ENCODE data around the gene DNAJC13. TPM values are rescaled to one million over a fixed set of nuclear protein-coding genes. Genes with fewer than 3 reads are reported as not detected.
A peak's percentile ranks its signal among the peaks of the same experiment; 100 is the strongest.
"Not testable (repeated sequence)": the region's sequence is repeated elsewhere in the genome, so short reads cannot be mapped to it uniquely, and the experiment has no call there.

The DNAJC13 gene, protein sequence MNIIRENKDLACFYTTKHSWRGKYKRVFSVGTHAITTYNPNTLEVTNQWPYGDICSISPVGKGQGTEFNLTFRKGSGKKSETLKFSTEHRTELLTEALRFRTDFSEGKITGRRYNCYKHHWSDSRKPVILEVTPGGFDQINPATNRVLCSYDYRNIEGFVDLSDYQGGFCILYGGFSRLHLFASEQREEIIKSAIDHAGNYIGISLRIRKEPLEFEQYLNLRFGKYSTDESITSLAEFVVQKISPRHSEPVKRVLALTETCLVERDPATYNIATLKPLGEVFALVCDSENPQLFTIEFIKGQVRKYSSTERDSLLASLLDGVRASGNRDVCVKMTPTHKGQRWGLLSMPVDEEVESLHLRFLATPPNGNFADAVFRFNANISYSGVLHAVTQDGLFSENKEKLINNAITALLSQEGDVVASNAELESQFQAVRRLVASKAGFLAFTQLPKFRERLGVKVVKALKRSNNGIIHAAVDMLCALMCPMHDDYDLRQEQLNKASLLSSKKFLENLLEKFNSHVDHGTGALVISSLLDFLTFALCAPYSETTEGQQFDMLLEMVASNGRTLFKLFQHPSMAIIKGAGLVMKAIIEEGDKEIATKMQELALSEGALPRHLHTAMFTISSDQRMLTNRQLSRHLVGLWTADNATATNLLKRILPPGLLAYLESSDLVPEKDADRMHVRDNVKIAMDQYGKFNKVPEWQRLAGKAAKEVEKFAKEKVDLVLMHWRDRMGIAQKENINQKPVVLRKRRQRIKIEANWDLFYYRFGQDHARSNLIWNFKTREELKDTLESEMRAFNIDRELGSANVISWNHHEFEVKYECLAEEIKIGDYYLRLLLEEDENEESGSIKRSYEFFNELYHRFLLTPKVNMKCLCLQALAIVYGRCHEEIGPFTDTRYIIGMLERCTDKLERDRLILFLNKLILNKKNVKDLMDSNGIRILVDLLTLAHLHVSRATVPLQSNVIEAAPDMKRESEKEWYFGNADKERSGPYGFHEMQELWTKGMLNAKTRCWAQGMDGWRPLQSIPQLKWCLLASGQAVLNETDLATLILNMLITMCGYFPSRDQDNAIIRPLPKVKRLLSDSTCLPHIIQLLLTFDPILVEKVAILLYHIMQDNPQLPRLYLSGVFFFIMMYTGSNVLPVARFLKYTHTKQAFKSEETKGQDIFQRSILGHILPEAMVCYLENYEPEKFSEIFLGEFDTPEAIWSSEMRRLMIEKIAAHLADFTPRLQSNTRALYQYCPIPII (N-terminal part only)
- 48.4 and 77.5 TPM in 2 replicates for total RNA-seq

DNA sequence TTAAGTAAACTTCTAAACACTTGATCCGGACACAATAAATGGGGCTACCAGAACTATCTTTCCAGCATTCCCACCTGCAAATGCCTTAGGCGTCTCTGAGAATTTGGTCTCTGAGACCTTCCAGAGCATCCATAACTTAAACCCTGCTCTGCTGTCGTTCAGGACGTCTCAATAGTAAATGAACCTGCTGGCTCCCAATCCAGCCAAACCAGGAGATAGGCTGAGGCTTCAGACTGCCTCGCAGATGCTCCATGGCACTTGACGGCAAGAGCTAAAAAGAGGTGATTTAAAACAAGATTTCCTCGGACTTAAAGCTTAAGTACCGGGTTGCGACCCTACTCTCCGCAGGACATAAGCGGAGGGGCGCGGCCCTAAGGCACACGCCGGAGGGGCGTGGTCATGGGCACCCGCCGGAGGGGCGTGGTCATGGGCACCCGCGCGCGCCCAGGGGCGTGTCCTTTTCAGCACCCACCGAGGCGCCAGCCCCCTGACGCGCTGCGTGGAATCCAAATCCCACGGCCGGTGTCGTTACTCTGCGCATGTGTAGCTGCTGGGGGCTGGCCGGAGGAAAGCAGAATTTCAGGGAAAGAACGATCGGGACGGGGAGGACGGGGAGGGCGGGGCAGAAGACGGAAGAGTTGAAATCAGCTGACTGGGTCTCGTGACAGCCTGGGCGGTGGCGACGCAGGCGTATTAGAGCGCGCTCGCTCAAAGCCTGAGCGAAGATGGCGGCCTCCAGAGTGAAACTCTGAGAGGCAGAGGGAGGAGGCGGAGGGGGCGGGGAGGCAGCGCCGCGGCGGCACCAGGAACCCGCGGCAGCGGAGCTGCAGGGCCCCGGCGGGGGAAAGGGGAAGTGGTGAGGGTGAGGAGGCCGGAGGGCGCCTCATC is at the start of gene DNAJC13:
TSS of gene DNAJC13 (plus strand) at position 696 of the 888 bp plus-strand sequence. CDS start 17,049 bp downstream, outside the sequence.
- peak; percentile 86 for DNase-seq (ENCODE audit: low read depth)

DNA sequence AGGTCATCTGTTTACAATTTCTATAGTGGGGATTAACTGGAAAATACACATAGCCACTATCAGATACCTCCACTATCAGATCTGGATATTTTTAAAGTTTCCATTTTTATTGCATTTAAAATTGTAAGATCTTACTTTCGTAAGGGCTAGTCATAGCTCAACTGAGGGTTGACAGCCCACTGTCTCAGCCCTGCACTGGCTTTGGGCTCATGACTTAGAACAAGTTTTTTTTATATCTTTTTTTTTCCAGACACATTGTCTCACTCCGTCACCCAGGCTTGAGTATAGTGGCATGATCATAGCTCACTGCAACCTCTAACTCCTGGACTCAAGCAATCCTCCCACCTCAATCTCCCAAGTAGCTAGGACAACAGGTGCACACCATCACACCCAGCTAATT is 48.8 kb upstream of the DNAJC13 start:
- no peak for DNase-seq (ENCODE audit: low read depth)

DNA sequence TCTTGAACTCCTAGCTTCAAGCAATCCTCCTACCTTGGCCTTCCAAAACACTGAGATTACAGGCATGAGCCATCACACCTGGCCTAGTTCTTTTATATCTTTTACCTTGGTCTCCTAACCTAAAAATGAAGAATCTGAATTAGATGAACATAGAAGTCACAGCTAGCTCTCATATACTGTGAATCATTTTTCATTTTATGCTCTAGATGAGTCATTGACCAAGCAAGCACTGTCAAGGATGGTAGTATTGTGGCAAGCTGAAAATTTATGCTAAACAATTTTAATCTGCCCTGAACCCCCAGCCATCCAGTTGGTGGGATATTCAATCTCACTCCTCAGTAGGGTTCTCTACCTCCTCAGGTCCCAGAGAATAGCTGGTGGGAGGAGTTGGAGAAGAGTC is 48.3 kb upstream of the DNAJC13 start:
- DNase-seq (ENCODE audit: low read depth) = no peak

DNA sequence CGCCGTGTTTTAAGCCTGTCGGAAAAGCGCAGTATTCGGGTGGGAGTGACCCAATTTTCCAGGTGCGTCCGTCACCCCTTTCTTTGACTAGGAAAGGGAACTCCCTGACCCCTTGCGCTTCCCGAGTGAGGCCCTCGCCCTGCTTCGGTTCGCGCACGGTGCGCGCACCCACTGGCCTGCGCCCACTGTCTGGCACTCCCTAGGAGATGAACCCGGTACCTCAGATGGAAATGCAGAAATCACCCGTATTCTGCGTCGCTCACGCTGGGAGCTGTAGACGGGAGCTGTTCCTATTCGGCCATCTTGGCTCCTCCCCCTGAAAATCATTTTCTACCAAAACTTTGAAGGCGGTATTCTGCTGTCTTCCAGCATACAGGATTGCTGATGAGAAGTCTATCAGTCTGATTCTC is 40.4 kb upstream of the DNAJC13 start:
- DNase-seq (ENCODE audit: low read depth) = not testable (repeated sequence)

DNA sequence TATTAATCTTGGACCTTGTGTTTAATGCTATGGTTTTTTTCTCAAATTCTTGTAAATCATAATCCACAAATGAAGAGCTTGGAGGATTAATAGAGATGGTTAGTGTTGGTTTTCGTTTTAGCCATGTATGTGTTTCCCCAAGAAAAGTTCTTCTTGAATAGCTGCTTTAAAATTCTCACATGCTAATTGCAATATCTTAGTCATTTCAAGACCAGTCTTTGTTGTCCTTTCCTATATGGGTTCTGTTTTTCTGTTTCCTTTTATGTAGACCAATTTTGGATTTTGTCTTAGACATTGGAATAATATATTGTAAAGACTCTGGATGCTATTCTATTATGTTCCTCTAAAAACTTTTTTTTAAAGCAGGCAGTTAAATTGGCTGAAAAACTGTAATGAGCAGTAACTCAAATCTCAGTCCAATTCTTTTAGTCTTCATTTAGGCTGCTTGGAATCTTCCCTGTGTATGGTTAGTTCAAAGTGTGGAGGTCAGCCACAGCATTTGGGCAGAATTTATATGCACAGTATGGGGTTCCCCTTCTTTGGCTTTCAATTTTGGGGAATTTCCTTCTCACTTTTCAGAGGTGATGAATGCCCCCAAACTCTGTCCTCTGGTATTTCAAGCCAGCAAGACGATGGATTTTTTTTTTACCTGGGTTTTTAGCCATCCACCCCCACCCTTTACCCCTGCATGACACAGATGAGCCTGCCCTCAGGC is 39.1 kb upstream of the DNAJC13 start:
- no peak for DNase-seq (ENCODE audit: low read depth)

DNA sequence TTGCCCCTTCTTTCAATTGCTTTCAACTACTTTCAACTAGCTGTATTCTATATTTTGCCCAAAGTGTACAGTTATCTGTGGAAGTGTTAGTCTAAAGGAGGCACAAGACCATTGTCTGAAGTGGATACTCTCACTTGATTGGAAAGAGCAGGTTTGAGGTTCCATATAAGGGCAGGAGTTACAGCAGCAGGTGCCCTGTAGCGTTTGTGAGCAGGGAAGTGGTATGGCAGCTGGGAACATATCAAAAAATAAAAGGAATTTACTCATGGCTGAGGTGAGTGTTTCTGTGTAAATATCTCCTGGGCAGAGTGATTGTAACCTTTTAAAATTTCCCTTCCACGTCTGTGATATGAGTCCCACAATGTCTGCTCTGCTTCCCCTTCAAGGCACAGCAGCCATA is 38.5 kb upstream of the DNAJC13 start:
- no peak for DNase-seq (ENCODE audit: low read depth)

DNA sequence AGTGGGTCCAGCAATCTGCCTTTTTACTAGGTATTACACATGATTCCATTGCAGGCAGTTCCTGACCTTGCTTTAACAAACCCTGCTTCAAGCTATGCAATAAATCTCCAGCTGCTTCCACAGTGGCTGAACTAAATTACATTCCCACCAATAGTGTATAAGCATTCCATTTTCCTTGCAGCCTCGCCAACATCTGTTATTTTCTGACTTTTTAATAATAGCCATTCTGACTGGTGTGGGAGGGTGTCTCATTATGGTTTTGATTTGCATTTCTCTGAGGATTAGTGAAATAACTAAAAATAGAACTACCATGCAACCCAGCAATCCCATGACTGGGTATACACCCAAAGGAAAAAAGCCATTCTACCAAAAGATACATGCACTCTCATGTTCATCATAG is 36.4 kb upstream of the DNAJC13 start:
- DNase-seq (ENCODE audit: low read depth) = no peak

DNA sequence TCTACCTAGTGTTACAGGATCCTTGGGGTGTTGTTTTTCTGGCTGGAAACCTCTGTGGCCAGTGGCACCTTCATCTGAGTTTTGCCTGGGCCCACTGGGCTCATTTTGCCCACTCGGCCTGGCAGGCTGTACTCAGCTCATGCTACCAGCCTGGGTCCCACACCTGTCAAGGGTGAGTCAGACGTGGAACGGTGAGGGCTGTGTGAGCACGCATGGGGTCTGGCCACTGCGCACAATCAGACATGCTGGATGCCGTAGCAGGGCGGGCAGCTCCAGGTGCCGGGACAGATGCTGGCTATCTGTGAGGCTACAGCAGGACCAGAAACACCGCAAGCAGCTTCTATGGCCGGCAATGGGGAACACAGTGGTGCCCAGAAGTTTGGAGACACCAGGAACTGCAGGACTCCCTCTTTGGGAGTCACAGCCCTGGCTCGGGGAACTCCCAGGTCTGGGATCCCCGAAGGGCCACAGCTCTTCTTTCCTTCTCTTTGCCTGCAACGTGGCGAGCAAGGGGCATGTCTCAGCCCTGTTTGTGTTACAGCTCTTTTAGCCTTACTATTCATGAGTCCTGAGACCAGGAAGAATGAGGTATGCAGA is 35.9 kb upstream of the DNAJC13 start:
- DNase-seq (ENCODE audit: low read depth) = no peak

DNA sequence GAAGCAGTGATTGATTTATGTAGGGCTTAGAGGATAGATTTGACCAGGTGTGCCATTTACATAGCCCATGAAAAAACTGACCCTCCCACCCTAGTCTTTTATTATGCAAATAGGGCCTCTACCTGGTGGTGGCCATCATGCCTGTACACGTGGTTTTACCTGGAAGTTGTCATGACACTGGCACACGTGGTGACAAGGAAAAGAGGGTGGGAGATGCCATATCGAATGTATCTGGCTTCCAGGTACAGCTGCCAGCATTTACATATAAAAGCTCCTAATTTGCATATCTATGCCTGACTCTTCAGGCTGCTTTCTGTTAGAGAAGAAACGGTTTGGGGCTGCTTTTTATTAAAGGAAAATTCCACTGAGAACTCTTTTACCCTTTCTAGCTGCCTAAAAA is 35.0 kb upstream of the DNAJC13 start:
- DNase-seq (ENCODE audit: low read depth) = no peak

DNA sequence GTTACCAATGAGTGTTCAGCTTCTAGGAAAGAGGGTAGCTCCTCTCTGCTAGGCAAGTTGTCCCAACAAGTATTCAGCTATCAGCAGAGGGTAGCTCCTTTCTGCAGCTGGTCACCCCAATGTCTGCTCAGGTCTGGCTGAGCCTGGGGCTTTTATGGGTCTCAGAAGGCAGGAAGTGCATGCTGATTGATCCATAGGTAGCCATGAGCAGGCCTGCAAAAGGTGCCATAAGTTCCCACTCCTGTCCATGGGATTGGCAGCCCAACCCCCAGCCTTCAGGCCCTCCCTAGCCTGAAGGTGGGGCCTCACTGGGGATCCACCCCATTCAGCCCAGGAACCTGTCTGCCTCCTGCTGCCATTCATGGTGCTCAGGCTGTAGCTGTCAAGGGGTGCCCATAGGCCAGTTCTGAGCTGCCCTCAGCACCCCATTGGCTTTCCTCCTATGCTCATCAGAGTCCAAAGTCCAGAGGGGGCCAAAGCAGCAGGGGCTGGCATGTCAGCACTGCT is 34.6 kb upstream of the DNAJC13 start:
- DNase-seq (ENCODE audit: low read depth) = no peak

DNA sequence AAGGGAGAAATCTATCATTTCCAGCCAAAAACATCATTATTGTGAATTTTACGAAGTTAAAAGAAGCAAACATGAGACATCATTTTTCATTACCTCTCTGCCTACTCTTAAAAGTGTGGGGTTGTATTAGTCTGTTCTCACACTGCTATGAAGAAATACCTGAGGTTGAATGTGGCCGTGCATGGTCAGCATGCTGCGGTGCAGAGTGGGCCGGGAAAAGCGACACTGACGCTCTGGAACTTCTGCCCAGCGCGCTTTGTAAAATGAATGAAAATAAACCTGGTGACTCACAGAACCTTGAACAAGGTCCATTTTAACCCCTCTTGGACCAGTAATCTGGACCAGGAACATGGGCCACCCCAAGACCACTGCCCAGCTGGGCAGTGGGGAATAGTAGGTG is 31.0 kb upstream of the DNAJC13 start:
- no peak for DNase-seq (ENCODE audit: low read depth)

DNA sequence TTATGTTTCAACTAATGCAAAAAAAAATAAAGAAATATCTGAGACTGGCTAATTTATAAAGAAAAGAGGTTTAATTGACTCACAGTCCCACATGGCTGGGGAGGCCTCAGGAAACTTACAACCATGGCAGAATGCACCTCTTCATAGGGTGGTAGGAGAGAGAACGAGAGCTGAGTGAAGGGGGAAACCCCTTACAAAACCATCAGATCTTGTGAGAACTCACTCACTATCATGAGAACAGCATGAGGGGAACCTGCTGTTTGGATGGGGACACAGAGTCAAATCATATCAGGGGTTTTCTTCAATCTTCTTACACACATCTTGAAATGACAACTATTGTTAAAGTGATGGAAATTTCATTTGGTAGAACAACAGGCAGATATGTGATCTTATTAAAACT is 24.6 kb upstream of the DNAJC13 start:
- not testable (repeated sequence) for DNase-seq (ENCODE audit: low read depth)

DNA sequence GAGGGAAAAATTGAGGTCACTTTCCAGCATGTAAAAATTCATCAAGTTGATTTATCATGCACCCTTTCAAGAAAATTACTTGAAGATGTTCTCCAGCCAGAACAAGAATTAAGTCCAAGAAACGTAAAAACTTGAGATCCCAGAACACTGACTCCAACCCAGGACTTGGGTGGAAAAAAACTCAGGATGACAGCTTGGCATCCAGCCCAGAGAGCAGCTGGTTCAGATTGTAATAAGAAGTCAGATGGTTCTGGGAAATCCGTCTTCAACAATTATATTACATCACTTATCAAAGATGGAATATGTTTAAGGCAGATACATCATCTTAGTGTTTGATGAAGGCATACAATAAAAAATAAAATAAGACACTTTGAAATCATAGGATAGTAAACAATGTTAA is 23.0 kb upstream of the DNAJC13 start:
- no peak for DNase-seq (ENCODE audit: low read depth)

DNA sequence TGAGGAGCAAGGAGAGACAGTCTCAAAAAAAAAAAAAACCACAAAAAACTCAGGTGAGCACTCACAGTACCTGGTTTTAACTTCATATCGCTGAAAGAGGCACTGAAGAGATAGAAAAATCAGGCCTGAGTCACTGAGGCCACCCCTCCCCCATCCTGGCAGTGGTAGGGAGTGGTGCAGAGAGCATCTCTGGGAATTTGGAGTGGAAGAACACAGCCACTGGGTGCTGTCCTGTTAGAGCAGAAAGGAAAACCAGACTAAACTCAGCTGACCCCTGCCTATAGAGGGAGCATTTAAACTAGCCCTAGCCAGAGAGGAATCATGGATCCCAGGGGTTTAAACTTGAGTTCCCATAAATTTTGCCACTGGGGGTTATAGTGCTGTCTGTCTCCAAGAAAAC is 22.2 kb upstream of the DNAJC13 start:
- DNase-seq (ENCODE audit: low read depth) = no peak

DNA sequence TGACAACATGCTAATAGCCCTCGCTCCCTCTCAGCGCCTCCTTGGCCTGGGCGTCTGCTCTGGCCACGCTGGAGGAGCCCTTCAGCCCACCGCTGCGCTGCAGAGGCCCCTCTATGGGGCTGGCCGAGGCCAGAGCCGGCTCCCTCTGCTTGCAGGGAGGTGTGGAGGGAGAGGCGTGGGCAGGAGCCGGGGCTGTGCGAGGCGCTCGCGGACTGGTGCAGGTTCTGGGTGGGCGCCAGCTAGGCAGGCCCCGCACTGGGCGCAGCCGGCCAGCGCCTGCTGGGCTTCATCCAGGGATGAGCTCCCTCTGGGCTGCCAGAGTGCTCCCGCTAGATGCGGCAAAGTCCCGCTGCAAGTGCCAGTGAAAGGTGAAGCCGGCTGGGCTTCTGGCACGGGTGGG is 21.0 kb upstream of the DNAJC13 start:
- DNase-seq (ENCODE audit: low read depth) = no peak

DNA sequence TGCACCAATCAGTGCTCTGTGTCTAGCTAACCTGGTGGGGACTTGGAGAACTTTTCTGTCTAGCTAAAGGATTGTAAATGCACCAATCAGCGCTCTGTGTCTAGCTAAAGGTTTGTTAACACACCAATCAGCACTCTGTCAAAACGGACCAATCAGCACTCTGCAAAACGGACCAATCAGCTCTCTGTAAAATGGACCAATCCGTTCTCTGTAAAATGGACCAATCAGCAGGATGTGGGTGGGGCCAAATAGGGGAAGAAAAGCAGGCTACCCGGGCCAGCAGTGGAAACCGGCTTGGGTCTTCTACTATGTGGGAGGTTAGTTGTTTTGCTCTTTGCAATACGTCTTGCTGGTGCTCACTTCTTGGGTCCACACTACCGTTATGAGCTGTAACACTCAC is 20.5 kb upstream of the DNAJC13 start:
- DNase-seq (ENCODE audit: low read depth) = not testable (repeated sequence)

DNA sequence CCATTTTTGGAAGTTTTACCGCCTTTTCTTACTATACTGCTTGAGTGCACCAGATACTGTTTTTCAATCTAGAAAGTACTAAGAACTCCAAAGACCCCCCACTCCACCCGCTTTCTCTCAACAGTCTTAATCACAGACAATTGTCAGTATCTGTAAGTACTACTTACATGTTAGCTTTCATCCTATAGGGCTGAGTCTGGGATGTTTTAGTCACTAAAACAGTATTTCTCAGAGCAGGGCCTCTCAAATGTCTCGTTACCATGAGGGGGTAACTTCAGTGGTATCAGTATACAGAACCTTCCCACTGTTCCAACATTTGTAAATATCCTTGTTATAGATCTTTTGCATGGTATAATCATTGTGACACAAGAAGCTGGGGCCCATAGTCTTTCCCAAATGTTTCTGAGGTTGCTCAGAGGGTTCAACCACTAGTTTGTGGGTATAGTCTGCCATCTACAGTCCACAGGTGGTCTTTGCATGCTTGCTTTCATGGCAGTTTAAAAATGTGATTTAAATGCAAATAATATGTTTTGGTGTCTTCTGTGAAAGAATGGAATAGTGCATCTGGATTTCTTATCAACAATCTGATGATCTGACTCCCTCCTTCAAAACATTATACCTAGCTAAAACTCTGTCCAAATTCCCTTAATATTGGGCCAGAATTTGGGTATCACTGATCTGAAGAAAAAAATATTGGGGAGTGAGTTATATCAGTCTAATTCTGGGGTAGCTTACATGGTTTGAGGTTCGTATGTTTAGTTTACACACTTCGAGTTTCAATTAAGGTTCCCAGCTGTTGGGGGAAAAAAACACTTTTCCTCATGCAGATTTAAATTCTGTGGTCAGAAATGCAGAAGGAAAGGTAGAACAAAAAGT is 18.0 kb upstream of the DNAJC13 start:
- peak; percentile 49 for DNase-seq (ENCODE audit: low read depth)

DNA sequence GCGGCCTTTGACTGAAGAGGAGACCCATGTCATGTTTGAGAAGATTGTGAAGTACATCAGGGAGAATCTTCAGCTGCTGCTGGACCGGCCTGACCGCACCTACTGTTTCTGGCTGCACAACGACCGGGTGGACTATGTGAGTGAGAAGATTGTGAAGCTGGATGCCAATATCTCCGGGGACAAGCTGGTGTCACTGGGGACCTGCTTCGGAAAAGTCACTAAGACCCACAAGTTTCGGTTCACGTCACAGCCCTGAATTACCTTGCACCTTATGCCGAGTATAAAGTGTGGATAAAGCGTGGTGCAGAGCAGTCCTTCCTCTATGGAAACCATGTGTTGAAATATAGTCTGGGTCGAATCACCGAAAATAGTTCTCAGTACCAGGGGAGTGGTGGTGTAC is 16.0 kb upstream of the DNAJC13 start:
- DNase-seq (ENCODE audit: low read depth) = no peak

DNA sequence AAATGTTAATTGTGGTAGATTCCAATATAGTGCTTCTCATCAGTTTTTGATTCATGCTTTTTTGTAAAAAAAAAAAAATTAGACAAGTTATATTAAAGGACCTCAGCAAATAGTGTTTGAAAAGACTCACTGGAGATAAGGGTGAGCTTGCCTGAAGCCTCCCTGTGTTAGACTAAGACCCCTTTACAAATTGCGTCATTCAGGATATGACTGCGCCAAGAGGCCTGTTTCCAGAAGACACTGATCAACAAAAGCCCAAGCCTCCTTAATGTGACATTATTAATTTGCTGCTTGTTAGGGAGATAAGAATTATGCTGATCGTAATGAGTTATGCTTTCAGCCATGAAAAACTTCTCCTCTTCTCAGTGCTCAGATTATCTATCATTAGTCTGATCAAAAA is 13.0 kb upstream of the DNAJC13 start:
- no peak for DNase-seq (ENCODE audit: low read depth)

All from renal cortical epithelial cell (primary cell).